ENCODE results near the gene PNMA8B.

The PNMA8B gene

DNA sequence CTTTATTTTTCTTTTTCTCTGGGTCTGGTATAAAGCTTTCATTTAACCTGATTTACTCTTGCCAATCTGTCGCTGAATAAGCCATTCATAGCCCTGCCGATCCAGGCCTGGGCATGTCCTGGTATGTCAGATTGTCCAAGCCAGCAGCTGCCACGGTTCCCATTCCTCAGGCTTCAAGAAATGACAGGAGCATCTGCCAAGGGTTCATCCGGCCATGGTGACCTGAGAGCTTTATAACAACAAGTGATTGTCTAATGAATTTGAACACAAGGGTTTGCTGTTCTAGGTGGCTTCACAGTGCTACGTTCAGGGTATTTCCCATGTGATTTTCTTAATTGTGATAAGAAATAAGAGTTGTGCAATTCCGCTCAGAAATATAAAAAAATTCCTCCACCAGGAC is 44.3 kb downstream of the PNMA8B start:
- DNase-seq: no peak

DNA sequence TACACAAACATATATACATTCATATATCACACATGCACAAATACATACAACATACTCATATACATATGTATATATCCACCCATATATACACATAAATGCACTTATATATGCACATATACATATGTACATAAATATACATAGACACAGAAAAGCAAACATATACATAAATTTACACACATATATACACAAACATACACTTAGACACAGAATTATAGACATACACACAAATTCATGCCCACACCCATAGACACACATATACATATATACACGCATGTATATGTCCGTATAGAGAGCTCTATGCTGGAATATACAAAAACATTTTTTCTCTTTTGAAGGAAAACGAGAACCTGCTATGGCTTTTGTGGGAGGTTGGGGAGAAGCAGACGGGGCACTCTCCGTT is 44.9 kb downstream of the PNMA8B start:
- no peak for DNase-seq

DNA sequence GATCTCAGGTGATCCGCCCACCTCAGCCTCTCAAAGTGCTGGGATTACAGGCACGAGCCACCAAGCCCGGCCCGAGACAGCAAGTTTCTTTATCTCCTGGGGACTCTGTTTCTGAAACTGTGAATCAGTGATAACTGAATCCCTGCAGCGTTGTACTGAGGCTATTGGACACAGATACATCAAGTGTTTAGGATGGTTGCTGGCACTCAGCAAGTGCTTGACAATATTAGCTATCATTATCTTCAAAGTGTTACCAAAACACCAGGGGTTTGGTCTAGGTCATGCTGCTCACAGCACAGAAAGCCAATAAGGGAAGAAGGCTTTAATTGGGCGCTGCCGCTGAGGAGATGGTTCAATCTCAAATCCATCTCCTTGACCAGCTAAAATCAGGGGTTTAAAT is 46.4 kb downstream of the PNMA8B start:
- no peak for DNase-seq

DNA sequence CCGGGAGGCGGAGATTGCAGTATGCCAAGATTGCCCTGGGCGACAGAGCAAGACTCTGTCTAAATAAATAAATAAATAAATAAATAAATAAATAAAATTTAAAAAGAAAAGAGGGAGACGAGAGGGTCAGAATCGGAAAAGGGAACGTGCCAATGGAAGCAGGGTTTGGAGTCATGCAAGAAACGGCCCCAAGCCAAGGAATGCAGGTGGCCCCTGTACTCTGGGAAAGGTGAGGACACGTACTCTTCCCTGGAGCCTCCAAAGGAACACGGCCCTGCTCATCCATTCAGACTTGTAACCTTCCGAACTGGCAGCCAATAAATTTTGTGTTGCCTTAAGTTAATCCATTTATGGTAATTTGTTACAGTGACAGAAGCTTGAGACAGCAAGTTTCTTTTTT is 47.1 kb downstream of the PNMA8B start:
- DNase-seq: no peak

DNA sequence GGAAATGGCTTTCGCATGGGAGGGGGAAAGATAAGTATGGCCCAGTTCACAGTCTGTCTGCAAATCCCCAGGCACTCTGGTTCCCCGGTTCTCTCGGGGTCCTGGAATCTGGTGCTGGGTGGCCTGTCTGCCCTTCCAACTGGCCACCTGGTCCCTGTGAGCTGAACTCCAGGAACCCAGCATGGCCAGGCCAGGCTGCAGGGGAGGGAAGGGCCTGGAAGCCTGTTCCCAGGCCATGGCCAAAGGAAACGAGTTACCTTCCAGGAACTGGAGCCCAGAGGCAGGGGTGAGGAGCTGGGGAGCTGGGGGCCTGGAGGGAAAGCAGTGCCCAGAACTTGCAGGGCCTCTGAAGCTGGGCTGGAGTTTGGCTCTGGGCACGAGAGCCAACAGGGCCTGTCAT is 47.8 kb downstream of the PNMA8B start:
- DNase-seq: no peak

DNA sequence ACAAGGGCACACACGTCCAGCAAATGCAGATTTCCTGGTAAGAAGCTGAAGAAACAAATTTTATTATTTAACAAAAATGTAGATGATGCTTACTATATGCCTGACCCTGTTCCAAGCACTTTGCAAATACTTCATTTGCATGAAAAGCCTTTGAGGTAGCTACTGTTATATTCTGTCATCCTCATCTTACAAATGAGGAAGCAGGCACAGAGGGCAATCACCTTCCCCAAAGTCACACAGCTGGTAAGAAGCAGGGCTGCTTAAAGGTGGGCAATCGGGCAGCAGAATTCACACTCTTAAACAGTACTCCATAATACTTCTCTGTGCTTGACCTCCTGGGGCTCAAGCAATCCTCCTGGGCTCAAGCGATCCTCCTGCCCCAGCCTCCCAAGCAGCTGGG is 48.7 kb downstream of the PNMA8B start:
- no peak for DNase-seq

DNA sequence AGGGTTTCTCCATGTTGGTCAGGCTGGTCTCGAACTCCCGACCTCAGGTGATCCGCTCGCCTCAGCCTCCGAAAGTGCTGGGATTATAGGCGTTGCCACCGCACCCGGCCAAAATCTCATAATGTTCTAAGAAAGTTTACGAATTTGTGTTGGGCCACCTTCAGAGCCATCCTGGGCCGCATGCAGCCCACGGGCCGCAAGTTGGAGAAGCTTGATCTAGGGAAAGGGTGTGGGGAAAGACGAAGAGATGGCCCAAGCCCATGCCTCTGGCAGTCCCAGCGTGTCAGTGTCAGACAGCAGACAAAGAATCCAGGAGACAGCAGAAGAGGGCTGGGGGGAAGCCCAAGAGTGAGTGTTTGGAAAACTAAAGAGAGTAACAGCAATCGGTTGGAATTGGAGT is 49.6 kb downstream of the PNMA8B start:
- DNase-seq: no peak

DNA sequence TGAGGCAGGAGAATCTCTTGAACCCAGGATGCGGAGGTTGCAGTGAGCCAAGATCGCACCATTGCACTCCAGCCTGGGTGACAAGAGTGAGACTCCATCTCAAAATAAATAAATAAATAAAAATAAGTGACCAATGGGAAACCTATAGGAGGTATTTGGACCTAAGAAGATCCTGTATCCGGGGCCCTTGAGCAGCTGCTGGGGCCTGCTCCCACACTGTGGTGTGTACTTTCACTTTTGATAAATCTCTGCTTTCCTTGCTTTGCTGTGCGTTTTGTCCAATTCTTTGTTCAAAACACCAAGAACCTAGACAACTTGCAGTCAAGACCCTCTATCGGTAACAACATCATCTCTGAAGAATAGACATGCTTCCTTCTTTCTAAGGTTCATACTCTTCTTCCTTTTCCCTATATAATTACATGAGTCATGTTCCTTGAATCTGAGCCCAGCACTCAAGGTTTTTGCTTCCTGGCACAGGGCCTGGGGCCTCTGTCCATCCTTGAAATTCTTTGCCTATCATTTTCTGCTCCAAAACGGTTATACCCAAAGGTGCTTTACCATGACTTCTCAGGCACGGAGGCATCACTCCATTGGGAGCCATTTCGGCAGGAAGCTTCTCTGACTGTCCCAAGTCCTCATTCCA is 52.7 kb downstream of the PNMA8B start:
- DNase-seq: no peak

DNA sequence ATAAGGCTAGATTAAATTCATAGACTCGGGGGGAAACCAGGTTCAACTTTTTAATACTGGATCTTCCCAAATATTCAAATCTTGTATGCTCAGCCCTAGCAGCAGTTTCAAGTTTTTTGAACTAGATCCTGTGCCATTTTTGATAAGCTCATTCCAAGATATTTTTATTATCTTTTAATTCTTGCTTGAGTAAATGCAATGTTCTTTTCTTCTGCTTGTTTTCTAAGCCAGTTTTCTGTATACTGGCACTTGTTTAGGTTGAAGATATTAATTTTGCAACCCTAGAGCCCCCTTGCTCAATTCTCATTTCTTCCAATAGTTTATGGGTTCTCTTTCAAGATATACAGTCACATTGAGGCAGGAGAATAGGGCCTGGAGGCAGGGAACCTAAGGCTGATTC is 53.8 kb downstream of the PNMA8B start:
- no peak for DNase-seq

Measured in NCI-H524 treated with DMSO at 0.1 percent for 48 hours (cell line).